SU-DHL-6 (cell line): ENCODE measurements around the gene HOXD9.

Experiments
- H2AFZ ChIP-seq: fragments of 200-600 bp; sonication (generic); 2 replicates; pipeline ENCODE4 v1.6.1; 2014; ENCODE audit warnings: low read depth, mild to moderate bottlenecking, moderate library complexity, mixed read lengths, antibody characterized with exemption, low read length; ENCODE audit not compliant: severe bottlenecking
- H3F3A ChIP-seq: fragments of 200-600 bp; shearing (Covaris generic); 2 replicates; pipeline ENCODE4 v1.6.0; 2016; ENCODE audit warnings: antibody characterized with exemption, mild to moderate bottlenecking; ENCODE audit not compliant: insufficient read depth
- H3K27ac ChIP-seq: fragments of 200-600 bp; sonication (generic); 2 replicates; pipeline ENCODE4 v1.5.1; 2016; ENCODE audit warnings: low read depth, mild to moderate bottlenecking, low read length, moderate library complexity, mixed read lengths
- H3K27me3 ChIP-seq: fragments of 200-600 bp; sonication (generic), shearing (Covaris generic); 2 replicates; pipeline ENCODE4 v1.6.0; 2014; ENCODE audit warnings: mild to moderate bottlenecking, low read length
- H3K36me3 ChIP-seq: fragments of 200-600 bp; sonication (generic); 2 replicates; pipeline ENCODE4 v1.6.1; 2014; ENCODE audit warnings: mild to moderate bottlenecking, low read length, mixed read lengths
- H3K4me2 ChIP-seq: fragments of 300-600, 200-600 bp; shearing (Covaris generic), sonication (generic); 2 replicates; pipeline ENCODE4 v1.6.0; 2014; ENCODE audit warnings: low read length, low read depth, mild to moderate bottlenecking; ENCODE audit not compliant: poor library complexity, severe bottlenecking
- H3K4me3 ChIP-seq: fragments of 200-600 bp; sonication (generic); 2 replicates; pipeline ENCODE4 v1.5.1; 2014; ENCODE audit warnings: antibody characterized with exemption, low read length, mild to moderate bottlenecking, mixed read lengths; ENCODE audit not compliant: insufficient read depth, poor library complexity, severe bottlenecking
- H3K79me2 ChIP-seq: fragments of 200-600 bp; sonication (generic); 2 replicates; pipeline ENCODE4 v1.6.1; 2014; ENCODE audit warnings: mild to moderate bottlenecking, low read length, moderate library complexity; ENCODE audit not compliant: insufficient read depth
- H3K9ac ChIP-seq: fragments of 200-600 bp; sonication (generic); 2 replicates; pipeline ENCODE4 v1.7.0; 2014; ENCODE audit warnings: mild to moderate bottlenecking, low read length
- H3K9me2 ChIP-seq: fragments of 200-600 bp; sonication (generic); replicated peaks from 2 replicates; pipeline ENCODE4 v1.6.1; 2014; ENCODE audit warnings: low read length; ENCODE audit not compliant: insufficient read depth
- H3K9me3 ChIP-seq: fragments of 200-600 bp; sonication (generic); 2 replicates; pipeline ENCODE4 v1.6.1; 2014; ENCODE audit warnings: low read length, mixed read lengths; ENCODE audit not compliant: insufficient read depth
- H4K20me1 ChIP-seq: fragments of 200-600 bp; sonication (generic); 2 replicates; pipeline ENCODE4 v1.6.1; 2014; ENCODE audit warnings: low read depth, mild to moderate bottlenecking, antibody characterized with exemption, low read length, moderate library complexity, mixed read lengths
- CTCF ChIP-seq: fragments of 200-600 bp; sonication (generic); IDR thresholded peaks from one replicate; pipeline ENCODE4 v1.5.1; 2017; ENCODE audit warnings: antibody characterized with exemption, mild to moderate bottlenecking, low read length, moderate library complexity; ENCODE audit not compliant: insufficient read depth, poor library complexity, severe bottlenecking
- EZH2phosphoT487 ChIP-seq: fragments of 200-600 bp; sonication (generic), shearing (Covaris generic); conservative IDR thresholded peaks from 2 replicates; pipeline ENCODE4 v1.6.1; 2018; ENCODE audit warnings: mild to moderate bottlenecking, antibody characterized with exemption, low read length, moderate library complexity, mixed read lengths

The HOXD9 gene

GRCh38 chr2:176089843-176090395 lies 32.6 kb upstream of the HOXD9 start:
- H3K36me3 ChIP-seq: no peaks in the 10 kb centered on the region
- TF ChIP-seq CTCF: no peak
- no peak for TF ChIP-seq EZH2phosphoT487
- H3K27ac ChIP-seq: no peak overlapping the region
- H2AFZ ChIP-seq: no peak overlapping the region
- H3K9me3 ChIP-seq: no peaks in the 10 kb centered on the region
- H3K9ac ChIP-seq: no peak overlapping the region
- no peaks in the 10 kb centered on the region for H3F3A ChIP-seq
- H3K4me3 ChIP-seq: no peak overlapping the region
- H3K27me3 ChIP-seq: no peaks in the 10 kb centered on the region
- no peaks in the 10 kb centered on the region for H4K20me1 ChIP-seq
- no peaks in the 10 kb centered on the region for H3K79me2 ChIP-seq
- no peak overlapping the region for H3K4me2 ChIP-seq
- H3K9me2 ChIP-seq: no peaks in the 10 kb centered on the region

GRCh38 chr2:176090862-176091261 lies 31.7 kb upstream of the HOXD9 start:
- H3F3A ChIP-seq: no peaks in the 10 kb centered on the region
- H4K20me1 ChIP-seq: no peaks in the 10 kb centered on the region
- no peaks in the 10 kb centered on the region for H3K9me2 ChIP-seq
- H3K9ac ChIP-seq: no peak overlapping the region
- no peaks in the 10 kb centered on the region for H3K27me3 ChIP-seq
- H3K27ac ChIP-seq: no peak overlapping the region
- TF ChIP-seq CTCF (no peak), EZH2phosphoT487 (no peak)
- no peaks in the 10 kb centered on the region for H3K36me3 ChIP-seq
- no peaks in the 10 kb centered on the region for H3K9me3 ChIP-seq
- H2AFZ ChIP-seq: no peak overlapping the region
- no peaks in the 10 kb centered on the region for H3K79me2 ChIP-seq
- no peak overlapping the region for H3K4me3 ChIP-seq
- no peak overlapping the region for H3K4me2 ChIP-seq

- Histone ChIP-seq H3K36me3 (no peaks in the 10 kb centered on the region), H3K27ac (no peak overlapping the region), H3K4me3 (no peak overlapping the region), H3K9ac (no peak overlapping the region), H3K9me3 (no peaks in the 10 kb centered on the region), H3K4me2 (no peak overlapping the region), H2AFZ (no peak overlapping the region), H3K9me2 (no peaks in the 10 kb centered on the region), H3K79me2 (no peaks in the 10 kb centered on the region), H3F3A (no peaks in the 10 kb centered on the region), H4K20me1 (no peaks in the 10 kb centered on the region), H3K27me3 (no peaks in the 10 kb centered on the region)
- TF ChIP-seq EZH2phosphoT487 (no peak), CTCF (no peak)
These were observed 30.9 kb upstream of the HOXD9 start for GRCh38 chr2:176091329-176092258.
